Loucy (cell line): ENCODE data around the gene SLC36A2.

Experiments used
- H2AFZ ChIP-seq: fragments of 200-600 bp; sonication (generic); 2 replicates; pipeline ENCODE4 v1.6.0; 2016; ENCODE audit warnings: antibody characterized with exemption, mild to moderate bottlenecking, low read length, moderate library complexity
- H3F3A ChIP-seq: fragments of 200-600 bp; 2 replicates; pipeline ENCODE4 v1.6.0; 2016; ENCODE audit warnings: antibody characterized with exemption, low read depth, mild to moderate bottlenecking
- H3K27me3 ChIP-seq: fragments of 200-600 bp; sonication (generic); 2 replicates; pipeline ENCODE4 v1.6.1; 2014; ENCODE audit warnings: low read length, mild to moderate bottlenecking; ENCODE audit not compliant: insufficient read depth, poor library complexity, severe bottlenecking
- H3K36me3 ChIP-seq: fragments of 200-600 bp; sonication (generic); 2 replicates; pipeline ENCODE4 v1.6.1; 2016; ENCODE audit warnings: low read length; ENCODE audit not compliant: insufficient read depth
- H3K4me1 ChIP-seq: fragments of 200-600 bp; sonication (generic); 2 replicates; pipeline ENCODE4 v1.5.1; 2014; ENCODE audit warnings: low read length, mild to moderate bottlenecking; ENCODE audit not compliant: insufficient read depth, poor library complexity, severe bottlenecking
- H3K4me2 ChIP-seq: fragments of 200-600 bp; sonication (generic); 2 replicates; pipeline ENCODE4 v1.6.0; 2014; ENCODE audit warnings: antibody characterized with exemption, low read length, low read depth, mild to moderate bottlenecking; ENCODE audit not compliant: poor library complexity, severe bottlenecking
- H3K4me3 ChIP-seq: fragments of 200-600 bp; sonication (generic); 2 replicates; pipeline ENCODE4 v1.5.1; 2014; ENCODE audit warnings: low read length, mild to moderate bottlenecking, mixed read lengths; ENCODE audit not compliant: poor library complexity, severe bottlenecking
- H3K79me2 ChIP-seq: fragments of 200-600 bp; sonication (generic); 2 replicates; pipeline ENCODE4 v1.6.1; 2014; ENCODE audit warnings: low read length; ENCODE audit not compliant: insufficient read depth
- H3K9ac ChIP-seq: fragments of 200-600 bp; sonication (generic); 2 replicates; pipeline ENCODE4 v1.6.0; 2014; ENCODE audit warnings: mild to moderate bottlenecking, low read depth, low read length, moderate library complexity; ENCODE audit not compliant: poor library complexity, severe bottlenecking
- H3K9me2 ChIP-seq: fragments of 200-600 bp; sonication (generic); replicated peaks from 2 replicates; pipeline ENCODE4 v1.6.1; 2016; ENCODE audit warnings: low read depth, low read length, mixed read lengths
- H3K9me3 ChIP-seq: fragments of 200-600 bp; sonication (generic); 2 replicates; pipeline ENCODE4 v1.6.1; 2014; ENCODE audit warnings: mild to moderate bottlenecking, antibody characterized with exemption, low read length, low read depth; ENCODE audit not compliant: insufficient read depth
- H4K20me1 ChIP-seq: fragments of 200-600 bp; sonication (generic); 2 replicates; pipeline ENCODE4 v1.6.0; 2014; ENCODE audit warnings: antibody characterized with exemption, low read length, mild to moderate bottlenecking; ENCODE audit not compliant: insufficient read depth, poor library complexity, severe bottlenecking
- EZH2phosphoT487 ChIP-seq: fragments of 200-600 bp; IDR thresholded peaks from 2 replicates; pipeline ENCODE4 v1.6.1; 2018; ENCODE audit warnings: antibody characterized with exemption, mild to moderate bottlenecking, moderate library complexity, borderline replicate concordance
- TF ChIP-seq, protein P1 (sequence below): fragments of 200-600 bp; sonication (generic); conservative IDR thresholded peaks from 2 replicates; pipeline ENCODE4 v1.5.1; 2014; ENCODE audit warnings: mild to moderate bottlenecking, antibody characterized with exemption, low read length

SLC36A2 gene

DNA sequence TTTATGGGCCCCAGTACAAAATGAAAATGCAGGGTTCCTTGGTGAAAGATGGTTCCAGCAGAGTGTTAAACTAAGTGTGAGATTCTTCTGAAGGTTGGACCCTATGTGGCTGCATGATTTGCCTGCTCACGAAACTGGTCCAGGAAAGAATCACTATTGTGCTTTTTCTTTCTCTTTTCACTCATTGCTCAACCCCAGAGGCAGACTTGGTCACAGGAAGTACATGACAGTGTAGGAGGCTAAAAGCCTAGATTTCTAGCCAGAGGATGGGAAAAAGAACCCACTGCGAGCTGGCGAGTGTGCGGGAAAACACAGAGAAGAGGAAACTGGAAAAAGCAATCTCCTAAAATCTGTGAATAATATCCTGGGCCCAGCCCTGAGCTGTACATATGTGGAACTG is 18.6 kb downstream of the SLC36A2 start:
- H3K79me2 ChIP-seq: no peaks in the 10 kb centered on the region
- no peak overlapping the region for H3K9ac ChIP-seq
- no peaks in the 10 kb centered on the region for H4K20me1 ChIP-seq
- no peak overlapping the region for H2AFZ ChIP-seq
- H3K9me2 ChIP-seq: no peaks in the 10 kb centered on the region
- no peak overlapping the region for H3K4me3 ChIP-seq
- H3K27me3 ChIP-seq: no peaks in the 10 kb centered on the region
- H3F3A ChIP-seq: no peaks in the 10 kb centered on the region
- no peaks in the 10 kb centered on the region for H3K4me1 ChIP-seq
- TF ChIP-seq EZH2phosphoT487: no peak
- TF ChIP-seq, protein P1, sequence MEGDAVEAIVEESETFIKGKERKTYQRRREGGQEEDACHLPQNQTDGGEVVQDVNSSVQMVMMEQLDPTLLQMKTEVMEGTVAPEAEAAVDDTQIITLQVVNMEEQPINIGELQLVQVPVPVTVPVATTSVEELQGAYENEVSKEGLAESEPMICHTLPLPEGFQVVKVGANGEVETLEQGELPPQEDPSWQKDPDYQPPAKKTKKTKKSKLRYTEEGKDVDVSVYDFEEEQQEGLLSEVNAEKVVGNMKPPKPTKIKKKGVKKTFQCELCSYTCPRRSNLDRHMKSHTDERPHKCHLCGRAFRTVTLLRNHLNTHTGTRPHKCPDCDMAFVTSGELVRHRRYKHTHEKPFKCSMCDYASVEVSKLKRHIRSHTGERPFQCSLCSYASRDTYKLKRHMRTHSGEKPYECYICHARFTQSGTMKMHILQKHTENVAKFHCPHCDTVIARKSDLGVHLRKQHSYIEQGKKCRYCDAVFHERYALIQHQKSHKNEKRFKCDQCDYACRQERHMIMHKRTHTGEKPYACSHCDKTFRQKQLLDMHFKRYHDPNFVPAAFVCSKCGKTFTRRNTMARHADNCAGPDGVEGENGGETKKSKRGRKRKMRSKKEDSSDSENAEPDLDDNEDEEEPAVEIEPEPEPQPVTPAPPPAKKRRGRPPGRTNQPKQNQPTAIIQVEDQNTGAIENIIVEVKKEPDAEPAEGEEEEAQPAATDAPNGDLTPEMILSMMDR: no peak
- no peak overlapping the region for H3K4me2 ChIP-seq
- no peaks in the 10 kb centered on the region for H3K9me3 ChIP-seq
- H3K36me3 ChIP-seq: no peaks in the 10 kb centered on the region

DNA sequence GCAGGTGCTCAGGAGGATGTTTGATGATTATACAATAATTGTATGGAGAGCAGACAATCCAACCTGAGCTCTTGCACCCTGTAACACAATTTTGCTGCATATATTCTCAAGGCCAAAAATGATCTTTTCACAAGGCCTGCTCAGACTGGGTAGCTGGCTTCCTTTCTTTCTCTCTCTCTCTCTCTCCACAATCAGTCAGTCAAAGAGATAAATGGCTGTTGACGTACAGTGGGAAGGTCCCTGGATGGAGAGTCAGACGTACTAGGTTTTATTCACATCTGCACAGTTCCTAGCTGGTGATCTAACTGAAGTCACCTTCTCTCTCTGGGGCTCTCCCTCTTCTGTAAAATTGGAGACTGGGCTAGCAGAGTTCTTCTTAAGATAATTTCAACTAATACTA is 19.8 kb downstream of the SLC36A2 start:
- Histone ChIP-seq H3K4me2 (no peak overlapping the region), H3K27me3 (no peaks in the 10 kb centered on the region), H3K79me2 (no peaks in the 10 kb centered on the region), H3K9ac (no peak overlapping the region), H3K9me2 (no peaks in the 10 kb centered on the region), H3K36me3 (no peaks in the 10 kb centered on the region), H3K4me3 (no peak overlapping the region), H4K20me1 (no peaks in the 10 kb centered on the region), H3F3A (no peaks in the 10 kb centered on the region), H2AFZ (no peak overlapping the region), H3K9me3 (no peaks in the 10 kb centered on the region), H3K4me1 (no peaks in the 10 kb centered on the region)
- no peak for TF ChIP-seq EZH2phosphoT487
- TF ChIP-seq, protein P1: no peak

DNA sequence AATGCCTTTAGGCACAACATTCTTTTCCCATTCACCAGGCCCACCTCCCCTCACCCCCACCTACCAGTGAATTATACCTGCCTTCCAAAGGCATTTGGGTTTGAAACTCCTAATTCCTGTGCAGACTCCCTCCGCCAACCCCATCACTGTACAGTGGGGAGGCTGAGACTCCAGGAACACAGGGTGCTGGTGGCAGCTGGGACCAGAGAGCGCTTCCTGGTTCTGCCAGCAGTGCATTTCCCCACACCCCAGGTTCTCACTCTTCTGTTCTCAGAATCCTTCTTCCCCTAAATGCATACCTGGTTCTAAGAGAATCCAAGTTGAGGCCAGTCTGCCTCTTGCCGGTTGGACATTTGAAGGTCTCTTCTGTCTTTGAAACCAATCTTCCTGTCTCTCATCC is 21.1 kb downstream of the SLC36A2 start:
- Histone ChIP-seq H3K9me2 (no peaks in the 10 kb centered on the region), H3K4me1 (no peaks in the 10 kb centered on the region), H3K4me2 (no peak overlapping the region), H3F3A (no peaks in the 10 kb centered on the region), H3K9ac (no peak overlapping the region), H4K20me1 (no peaks in the 10 kb centered on the region), H3K9me3 (no peaks in the 10 kb centered on the region), H3K27me3 (no peaks in the 10 kb centered on the region), H3K36me3 (no peaks in the 10 kb centered on the region), H2AFZ (no peak overlapping the region), H3K4me3 (no peak overlapping the region), H3K79me2 (no peaks in the 10 kb centered on the region)
- no peak for TF ChIP-seq EZH2phosphoT487
- TF ChIP-seq, protein P1: no peak
